ENCODE data around the gene TRIM45. TPM values are rescaled to one million over a fixed set of nuclear protein-coding genes. Genes with fewer than 3 reads are reported as not detected.
A peak's percentile ranks its signal among the peaks of the same experiment; 100 is the strongest.
"Not testable (repeated sequence)": the region's sequence is repeated elsewhere in the genome, so short reads cannot be mapped to it uniquely, and the experiment has no call there.

The TRIM45 gene
- total RNA-seq, 1 donor from 2014 or later, result 5.6 TPM

DNA sequence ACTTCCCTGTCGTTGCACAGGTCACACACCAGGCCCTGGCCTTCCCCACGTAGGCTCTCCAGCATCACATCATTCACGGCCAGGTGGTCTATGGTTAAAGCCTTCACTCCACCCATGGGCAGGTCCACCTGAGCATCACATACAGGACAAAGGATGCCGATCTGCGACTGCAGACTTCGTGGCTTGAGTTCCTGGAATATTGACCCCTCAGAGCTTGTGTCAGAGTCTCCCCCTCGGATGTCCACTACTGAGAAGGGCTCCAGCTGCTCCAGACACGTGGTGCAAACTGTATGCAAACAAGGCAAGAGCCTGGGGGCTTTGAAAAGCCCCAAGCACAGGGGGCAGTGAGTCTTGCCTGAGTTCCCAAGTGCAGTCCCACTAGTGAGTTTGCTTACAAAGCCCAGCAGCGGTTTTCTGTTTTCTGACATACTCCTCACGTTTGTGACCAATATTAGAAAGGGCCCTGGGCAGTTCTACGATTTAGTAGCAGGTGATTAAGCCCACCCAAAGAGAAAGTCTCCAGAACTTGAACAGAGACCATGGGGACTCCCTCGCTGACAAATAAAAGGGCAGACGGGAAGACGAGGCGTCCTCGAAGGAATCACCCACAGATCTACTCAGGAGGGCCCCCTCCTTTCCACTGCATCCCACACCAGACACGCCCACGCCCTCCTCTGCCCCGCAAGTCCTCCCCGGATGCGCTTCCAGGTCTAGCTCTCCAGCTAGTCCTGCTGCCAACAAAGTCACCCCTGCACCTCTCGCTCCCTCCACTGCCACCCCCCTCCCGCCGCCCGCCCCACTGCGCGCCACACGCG, 568 bp downstream of the TRIM45 start:
- H3K27me3 ChIP-seq, result no peaks in the 10 kb centered on the region

DNA sequence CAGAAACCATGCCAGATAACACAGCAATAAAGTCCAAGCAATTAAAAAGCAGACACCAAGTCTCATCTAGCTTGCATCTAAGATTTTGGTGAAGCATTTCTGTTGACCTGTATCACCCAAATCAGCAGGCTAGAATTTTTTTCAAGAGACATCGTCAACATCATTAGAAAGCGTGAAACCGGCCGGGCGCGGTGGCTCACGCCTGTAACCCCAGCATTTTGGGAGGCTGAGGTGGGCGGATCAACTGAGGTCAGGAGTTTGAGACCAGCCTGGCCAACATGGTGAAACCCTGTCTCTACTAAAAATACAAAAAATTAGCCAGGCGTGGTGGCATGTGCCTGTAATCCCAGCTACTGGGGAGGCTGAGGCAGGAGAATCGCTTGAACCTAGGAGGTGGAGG, 2.4 kb downstream of the TRIM45 start:
- H3K4me3 ChIP-seq; H3K9me3 ChIP-seq; DNase-seq (ENCODE audit: extremely low spot score in 2 of 2); H3K36me3 ChIP-seq; H3K27ac ChIP-seq; intact Hi-C loops (cut with DNase I); H3K27me3 ChIP-seq: not testable (repeated sequence)
- peaks cover 13% of the 10 kb centered on the region for H3K4me1 ChIP-seq

More for the DNA sequence above, 568 bp downstream of the TRIM45 start:
- Histone ChIP-seq H3K36me3 (no peaks in the 10 kb centered on the region), H3K4me3 (peak overlapping the region; percentile 79 to 80), H3K9me3 (no peaks in the 10 kb centered on the region), H3K4me1 (peaks cover 13% of the 10 kb centered on the region), H3K27ac (peak overlapping the region; percentile 89)
- peak in 1 of 2 donors; percentile 92 for DNase-seq (ENCODE audit: extremely low spot score in 2 of 2)
- TF ChIP-seq POLR2AphosphoS5 (IDR thresholded peaks at IDR 0.05; ENCODE audit: insufficient read depth in 1 of 2, low read depth in 1 of 2) (no peak), POLR2A (IDR thresholded peaks at IDR 0.05) (no peak)
- TF ChIP-seq, protein P1, sequence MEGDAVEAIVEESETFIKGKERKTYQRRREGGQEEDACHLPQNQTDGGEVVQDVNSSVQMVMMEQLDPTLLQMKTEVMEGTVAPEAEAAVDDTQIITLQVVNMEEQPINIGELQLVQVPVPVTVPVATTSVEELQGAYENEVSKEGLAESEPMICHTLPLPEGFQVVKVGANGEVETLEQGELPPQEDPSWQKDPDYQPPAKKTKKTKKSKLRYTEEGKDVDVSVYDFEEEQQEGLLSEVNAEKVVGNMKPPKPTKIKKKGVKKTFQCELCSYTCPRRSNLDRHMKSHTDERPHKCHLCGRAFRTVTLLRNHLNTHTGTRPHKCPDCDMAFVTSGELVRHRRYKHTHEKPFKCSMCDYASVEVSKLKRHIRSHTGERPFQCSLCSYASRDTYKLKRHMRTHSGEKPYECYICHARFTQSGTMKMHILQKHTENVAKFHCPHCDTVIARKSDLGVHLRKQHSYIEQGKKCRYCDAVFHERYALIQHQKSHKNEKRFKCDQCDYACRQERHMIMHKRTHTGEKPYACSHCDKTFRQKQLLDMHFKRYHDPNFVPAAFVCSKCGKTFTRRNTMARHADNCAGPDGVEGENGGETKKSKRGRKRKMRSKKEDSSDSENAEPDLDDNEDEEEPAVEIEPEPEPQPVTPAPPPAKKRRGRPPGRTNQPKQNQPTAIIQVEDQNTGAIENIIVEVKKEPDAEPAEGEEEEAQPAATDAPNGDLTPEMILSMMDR (IDR thresholded peaks at IDR 0.05), result no peak
- intact Hi-C loops (cut with DNase I), result loop anchor here (5.0 kb wide), 2 partner anchors 54 to 161 kb away; no protein-coding TSS in a partner anchor

DNA sequence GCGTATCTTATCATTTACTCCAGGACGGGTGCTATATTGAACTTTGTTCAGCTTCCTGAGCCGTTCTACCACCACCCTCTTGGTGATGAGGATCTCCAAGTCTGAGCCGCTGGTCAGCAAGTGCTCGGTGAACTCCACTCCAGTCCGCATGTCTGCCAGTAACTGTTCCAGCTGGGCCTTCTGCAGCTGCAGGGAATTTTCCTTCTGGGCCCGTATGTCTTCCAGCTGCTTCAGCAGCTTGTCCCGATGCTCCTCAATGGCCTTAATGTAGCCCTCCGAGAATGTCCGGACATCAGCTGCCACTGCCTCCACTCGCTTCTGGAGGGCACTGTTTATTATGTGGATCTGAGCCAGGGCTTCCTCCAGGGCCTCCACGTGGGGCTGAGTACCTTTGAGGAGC, 3.4 kb downstream of the TRIM45 start:
- TF ChIP-seq POLR2AphosphoS5 (IDR thresholded peaks at IDR 0.05; ENCODE audit: insufficient read depth in 1 of 2, low read depth in 1 of 2) (no peak), POLR2A (IDR thresholded peaks at IDR 0.05) (no peak)
- TF ChIP-seq, protein P1 (IDR thresholded peaks at IDR 0.05), result no peak
- no peaks in the 10 kb centered on the region for H3K9me3 ChIP-seq
- peaks cover 13% of the 10 kb centered on the region for H3K4me1 ChIP-seq
- no peak overlapping the region for H3K4me3 ChIP-seq
- intact Hi-C loops (cut with DNase I), result no loop called here
- H3K27me3 ChIP-seq, result no peaks in the 10 kb centered on the region
- no peak for DNase-seq (ENCODE audit: extremely low spot score in 2 of 2)
- no peak overlapping the region for H3K27ac ChIP-seq
- peaks cover 0 to under 1% of the 10 kb centered on the region in 2 donors for H3K36me3 ChIP-seq

DNA sequence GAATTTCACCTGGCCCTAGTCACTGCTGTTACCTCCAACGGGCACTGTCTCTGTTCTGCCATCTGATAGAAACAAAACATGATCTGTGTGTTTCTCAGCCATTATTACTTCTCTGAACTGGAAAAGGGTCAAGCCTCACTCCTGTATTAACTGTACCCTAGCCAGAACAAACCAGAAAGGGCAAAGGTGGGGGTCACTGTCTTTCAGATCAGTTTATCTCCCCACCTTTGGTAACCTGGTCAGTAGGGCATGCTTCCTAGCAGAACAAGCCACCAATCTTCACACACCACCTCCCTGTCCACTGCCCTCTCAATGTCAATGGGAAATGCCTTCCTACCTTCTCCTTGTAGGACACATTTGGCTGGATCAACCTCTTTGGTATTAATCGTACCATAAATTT, 3.9 kb downstream of the TRIM45 start:
- intact Hi-C loops (cut with DNase I), result no loop called here
- Histone ChIP-seq H3K27me3 (no peaks in the 10 kb centered on the region), H3K36me3 (peaks cover 0 to 5% of the 10 kb centered on the region in 2 donors), H3K4me3 (no peak overlapping the region), H3K27ac (no peak overlapping the region), H3K4me1 (peaks cover 13% of the 10 kb centered on the region), H3K9me3 (no peaks in the 10 kb centered on the region)
- TF ChIP-seq POLR2A (IDR thresholded peaks at IDR 0.05) (no peak), POLR2AphosphoS5 (IDR thresholded peaks at IDR 0.05; ENCODE audit: insufficient read depth in 1 of 2, low read depth in 1 of 2) (no peak)
- no peak for DNase-seq (ENCODE audit: extremely low spot score in 2 of 2)

DNA sequence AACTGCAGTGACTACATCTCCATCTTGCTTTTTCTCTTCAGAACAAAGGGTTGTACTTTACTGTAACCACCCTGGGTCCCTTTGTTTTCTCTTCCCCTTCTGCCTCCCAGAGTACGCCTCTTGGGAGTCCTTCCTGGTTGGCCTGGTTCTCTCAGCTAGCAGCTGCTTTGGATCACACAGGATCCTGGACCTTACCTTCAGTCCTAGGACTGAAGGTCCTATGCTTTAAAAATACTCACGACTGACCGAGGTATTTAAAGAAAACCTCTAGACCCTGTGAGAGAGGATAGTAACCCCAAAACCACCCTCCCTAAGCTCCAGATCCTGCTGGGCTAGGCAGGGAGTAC, 4.8 kb downstream of the TRIM45 start:
- TF ChIP-seq POLR2A (IDR thresholded peaks at IDR 0.05) (no peak), POLR2AphosphoS5 (IDR thresholded peaks at IDR 0.05; ENCODE audit: insufficient read depth in 1 of 2, low read depth in 1 of 2) (no peak)
- TF ChIP-seq, protein P1 (IDR thresholded peaks at IDR 0.05), result no peak
- Histone ChIP-seq H3K4me3 (no peak overlapping the region), H3K4me1 (peaks cover 7% of the 10 kb centered on the region), H3K27ac (no peak overlapping the region), H3K27me3 (no peaks in the 10 kb centered on the region), H3K9me3 (no peaks in the 10 kb centered on the region), H3K36me3 (peaks cover 0 to 11% of the 10 kb centered on the region in 2 donors)
- intact Hi-C loops (cut with DNase I), result no loop called here
- no peak for DNase-seq (ENCODE audit: extremely low spot score in 2 of 2)

DNA sequence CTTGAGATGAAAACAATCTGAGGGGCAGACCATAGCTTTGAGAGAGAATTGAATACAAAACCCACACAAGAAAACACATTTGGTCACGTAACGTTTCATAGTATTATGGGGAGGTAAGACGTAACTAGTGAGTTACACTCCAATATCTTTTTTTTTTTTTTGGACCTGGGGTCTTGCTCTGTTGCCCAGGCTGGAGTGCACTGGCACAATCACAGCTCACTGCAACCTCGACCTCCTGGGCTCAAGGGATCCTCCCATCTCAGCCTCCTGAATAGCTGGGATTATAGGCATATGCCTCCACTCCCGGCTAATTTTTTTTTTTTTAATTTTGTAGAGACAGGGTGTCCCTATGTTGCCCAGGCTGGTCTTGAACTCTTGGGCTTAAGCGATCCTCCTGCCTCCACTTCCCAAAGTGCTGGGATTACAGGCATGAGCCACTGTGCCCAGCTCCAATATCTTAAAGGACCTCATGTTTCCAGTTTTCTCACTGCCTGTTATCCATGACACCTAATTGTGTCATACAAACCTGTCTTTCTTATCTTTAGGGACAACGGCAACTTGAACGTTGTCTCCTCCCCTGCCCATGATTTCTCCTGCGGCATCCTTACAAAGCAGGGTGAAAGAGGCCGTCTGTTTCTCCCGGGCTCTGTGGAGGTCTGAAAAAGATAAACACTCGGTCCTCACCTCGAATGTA, 5.3 kb downstream of the TRIM45 start:
- H3K9me3 ChIP-seq, result no peaks in the 10 kb centered on the region
- no peak overlapping the region for H3K4me3 ChIP-seq
- no peak overlapping the region for H3K27ac ChIP-seq
- H3K27me3 ChIP-seq, result no peaks in the 10 kb centered on the region
- no peak for DNase-seq (ENCODE audit: extremely low spot score in 2 of 2)
- intact Hi-C loops (cut with DNase I), result no loop called here
- H3K4me1 ChIP-seq, result peaks cover 7% of the 10 kb centered on the region
- TF ChIP-seq POLR2AphosphoS5 (IDR thresholded peaks at IDR 0.05; ENCODE audit: insufficient read depth in 1 of 2, low read depth in 1 of 2) (no peak), POLR2A (IDR thresholded peaks at IDR 0.05) (no peak)
- TF ChIP-seq, protein P1 (IDR thresholded peaks at IDR 0.05), result no peak
- peaks cover 0 to 11% of the 10 kb centered on the region in 2 donors for H3K36me3 ChIP-seq
